Germinal center (tissue), 1 donor: ENCODE measurements around the gene TFRC.
"Not testable (repeated sequence)": the region's sequence is repeated elsewhere in the genome, so short reads cannot be mapped to it uniquely, and the experiment has no call there.

Experiments used
- DNase-seq: peaks from one replicate; pipeline ENCODE4 v3.0.0; 2012; ENCODE audit warnings: mixed read lengths, low spot score

Gene TFRC

DNA sequence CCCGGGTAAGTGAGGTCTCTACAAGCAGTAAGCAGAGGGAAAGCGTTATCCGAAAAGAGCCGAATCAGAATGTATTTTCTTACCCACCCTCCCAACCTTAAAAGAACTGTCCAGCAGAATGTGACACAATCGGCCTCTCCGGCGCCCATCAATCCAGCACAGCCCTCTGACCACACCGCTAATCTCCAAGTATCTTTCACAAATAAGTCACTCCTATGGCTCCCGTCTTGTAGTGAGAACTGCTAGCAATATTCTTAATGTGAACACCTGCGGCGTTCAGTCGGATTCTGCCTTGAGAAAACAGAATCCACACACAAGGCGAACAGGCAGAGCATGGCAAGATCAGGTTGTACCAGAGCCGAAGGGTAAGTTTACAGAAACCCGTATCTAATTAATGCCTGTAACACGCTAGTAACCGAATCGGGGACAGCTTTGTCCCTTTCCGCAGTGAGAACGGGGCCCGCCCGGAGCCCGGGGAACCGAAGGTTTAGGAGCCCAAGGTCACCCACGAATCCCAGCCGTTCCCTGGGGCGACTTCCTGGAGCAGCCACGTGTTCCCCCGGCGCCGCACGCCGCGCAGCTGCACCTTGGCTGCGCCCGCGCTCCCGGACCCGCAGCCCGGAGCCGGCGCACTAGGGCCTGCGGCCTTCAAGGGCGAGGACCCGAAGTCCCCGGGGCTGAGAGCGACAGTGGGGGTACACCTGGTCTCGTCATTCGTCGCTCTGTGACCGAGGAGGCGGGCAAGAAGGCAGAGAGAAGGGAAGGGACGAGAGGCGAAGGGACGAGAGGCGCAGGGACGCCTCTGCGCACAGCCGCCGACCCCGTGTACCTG lies 672 bp downstream of the TFRC start:
- peak; percentile 70 for DNase-seq

- not testable (repeated sequence) for DNase-seq
Measured at GRCh38 chr3:196080101-196080846, 1.6 kb downstream of the TFRC start.

GRCh38 chr3:196079682-196080081 lies 2.2 kb downstream of the TFRC start:
- no peak for DNase-seq

DNA sequence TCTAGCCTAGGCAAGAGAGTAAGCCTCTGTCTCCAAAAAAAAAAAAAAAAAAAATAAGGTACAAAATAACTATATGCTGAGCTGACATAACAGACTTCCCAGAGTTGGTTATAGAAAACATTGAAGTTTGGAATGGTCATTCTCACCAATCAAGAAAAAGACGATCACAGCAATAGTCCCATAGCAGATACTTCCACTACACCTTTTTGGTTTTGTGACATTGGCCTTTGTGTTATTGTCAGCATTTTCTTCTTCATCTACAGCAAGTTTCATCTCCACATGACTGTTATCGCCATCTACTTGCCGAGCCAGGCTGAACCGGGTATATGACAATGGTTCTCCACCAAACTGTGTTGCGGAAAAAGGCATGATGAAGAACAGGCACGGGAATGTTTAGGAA lies 6.9 kb downstream of the TFRC start:
- no peak for DNase-seq

DNA sequence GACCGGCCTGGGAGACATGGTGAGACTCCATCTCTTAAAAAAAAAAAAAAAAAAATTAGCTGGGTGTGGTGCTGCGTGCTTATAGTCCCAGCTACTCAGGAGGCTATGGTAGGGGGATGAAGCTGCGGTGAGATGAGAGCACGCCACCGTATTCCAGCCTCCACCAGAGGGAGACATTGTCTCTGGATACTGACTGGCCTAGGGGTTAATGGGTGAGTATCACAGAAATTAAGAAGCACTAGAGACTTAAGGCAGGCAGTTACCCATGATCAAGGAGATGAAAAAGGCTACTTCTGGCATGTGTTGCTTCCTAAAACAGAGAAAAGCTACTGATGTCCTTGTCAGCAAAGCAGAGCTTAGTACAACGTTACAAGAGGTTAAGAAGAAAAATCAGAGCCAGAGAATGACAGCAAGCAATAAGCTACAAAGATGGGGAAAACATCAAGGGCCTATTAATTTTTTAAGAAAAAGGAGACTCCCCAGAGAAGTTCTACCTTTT lies 8.6 kb downstream of the TFRC start:
- DNase-seq: peak; percentile 73

DNA sequence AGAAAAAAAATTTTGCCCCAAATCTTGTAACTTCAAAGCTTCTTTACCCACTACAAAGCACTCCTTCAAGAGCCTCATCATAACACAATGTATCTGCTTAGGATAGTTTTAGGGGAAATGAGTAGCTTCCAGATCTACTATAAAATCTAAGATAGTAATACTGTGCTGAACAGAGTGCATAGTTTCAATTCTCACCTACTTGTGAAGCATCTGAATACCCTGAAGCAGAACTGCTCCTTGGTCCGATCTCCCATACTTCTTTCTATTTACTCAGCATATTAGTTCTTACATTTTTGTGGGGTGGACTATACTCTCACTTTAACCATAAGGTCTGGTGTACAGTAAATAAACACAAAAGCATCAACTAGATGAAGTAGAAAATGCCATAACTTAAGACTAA lies 9.6 kb downstream of the TFRC start:
- no peak for DNase-seq

- not testable (repeated sequence) for DNase-seq
Measured at GRCh38 chr3:196068812-196069211, 13.1 kb downstream of the TFRC start.

GRCh38 chr3:196067439-196067838 lies 14.5 kb downstream of the TFRC start:
- no peak for DNase-seq

DNA sequence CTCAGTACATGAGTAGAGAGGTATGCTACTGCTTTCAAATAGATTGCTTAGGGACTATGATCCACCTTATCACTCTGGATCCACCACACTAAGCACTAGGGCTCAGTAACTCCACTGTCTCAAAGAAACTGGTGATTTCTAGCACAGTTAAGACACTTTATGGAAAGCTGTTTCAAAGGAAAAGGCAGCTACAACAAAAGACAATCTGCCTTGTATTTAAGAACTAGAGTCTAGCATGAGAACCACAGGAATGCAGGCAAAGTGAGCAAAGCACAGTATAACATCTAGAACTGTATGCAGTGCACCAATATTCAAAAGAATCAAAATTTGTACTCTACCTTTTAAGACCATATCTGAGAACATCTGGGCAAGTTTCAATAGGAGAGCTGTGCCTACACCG lies 17.9 kb downstream of the TFRC start:
- DNase-seq: no peak

DNA sequence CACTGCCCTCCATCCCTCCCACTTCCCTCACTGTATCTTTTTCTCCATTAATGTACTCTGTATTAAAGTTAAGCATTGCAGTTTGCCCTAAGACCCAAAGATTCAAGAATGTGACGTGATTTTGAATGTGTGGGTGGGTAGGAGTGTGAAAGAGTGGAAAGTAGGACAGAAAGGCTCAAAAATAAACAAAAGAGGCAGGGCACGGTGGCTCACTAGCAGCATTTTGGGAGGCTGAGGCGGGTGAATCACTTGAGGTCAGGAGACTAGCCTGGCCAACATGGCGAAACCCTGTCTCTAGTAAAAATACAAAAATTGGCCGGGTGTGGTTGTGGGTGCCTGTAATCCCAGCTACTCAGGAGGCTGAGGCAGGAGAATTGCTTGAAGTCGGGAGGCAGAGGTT lies 18.4 kb downstream of the TFRC start:
- DNase-seq: no peak

- no peak for DNase-seq
Measured at GRCh38 chr3:196063049-196063448, 18.8 kb downstream of the TFRC start.

GRCh38 chr3:196060834-196061233 lies 21.1 kb downstream of the TFRC start:
- no peak for DNase-seq

- DNase-seq: no peak
Measured at GRCh38 chr3:196057760-196058331, 24.0 kb downstream of the TFRC start.

GRCh38 chr3:196056371-196056770 lies 25.5 kb downstream of the TFRC start:
- DNase-seq: not testable (repeated sequence)

GRCh38 chr3:196055683-196056270 lies 26.1 kb downstream of the TFRC start:
- DNase-seq: no peak

- no peak for DNase-seq
Measured at GRCh38 chr3:196055240-196055639, 26.6 kb downstream of the TFRC start.

DNA sequence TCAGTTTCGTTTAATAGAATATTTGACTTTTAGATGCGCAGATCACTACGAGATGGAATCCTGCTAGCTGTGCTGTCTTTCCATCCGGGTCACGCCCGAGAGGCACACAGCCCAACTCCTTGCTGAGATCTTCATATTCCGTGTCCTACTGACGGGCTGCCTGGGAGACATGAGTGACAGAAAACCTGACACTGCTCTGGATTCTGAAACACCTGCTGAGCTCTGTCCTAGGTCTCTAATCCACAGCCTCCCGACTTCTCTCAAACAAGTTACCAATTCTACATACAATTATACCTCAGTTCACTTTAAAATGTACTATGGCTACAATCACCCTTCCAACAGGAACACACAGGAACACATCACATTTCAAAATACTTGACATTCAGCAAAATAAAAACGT lies 27.2 kb downstream of the TFRC start:
- no peak for DNase-seq

- no peak for DNase-seq
Measured at GRCh38 chr3:196053487-196053886, 28.4 kb downstream of the TFRC start.

- DNase-seq: no peak
Measured at GRCh38 chr3:196051282-196052076, 30.4 kb downstream of the TFRC start.

DNA sequence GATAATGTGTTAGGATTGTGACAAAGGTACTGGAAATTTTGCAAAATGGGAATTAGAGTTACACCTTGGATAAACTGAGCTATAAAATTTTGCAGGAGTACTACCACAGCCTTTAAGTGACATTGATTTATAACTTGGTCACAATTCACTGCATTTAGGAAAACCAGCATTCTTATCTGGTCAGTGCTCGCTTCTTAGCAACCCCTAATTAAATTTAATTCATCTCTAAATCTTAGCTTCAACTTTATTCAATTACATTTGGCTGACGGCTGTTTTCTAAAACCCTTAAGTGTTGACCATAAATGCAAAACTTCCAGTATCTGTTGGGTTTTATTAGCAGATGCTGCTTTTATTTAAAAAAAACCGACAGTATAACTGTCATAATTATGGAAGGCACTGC lies 31.3 kb downstream of the TFRC start:
- DNase-seq: no peak

DNA sequence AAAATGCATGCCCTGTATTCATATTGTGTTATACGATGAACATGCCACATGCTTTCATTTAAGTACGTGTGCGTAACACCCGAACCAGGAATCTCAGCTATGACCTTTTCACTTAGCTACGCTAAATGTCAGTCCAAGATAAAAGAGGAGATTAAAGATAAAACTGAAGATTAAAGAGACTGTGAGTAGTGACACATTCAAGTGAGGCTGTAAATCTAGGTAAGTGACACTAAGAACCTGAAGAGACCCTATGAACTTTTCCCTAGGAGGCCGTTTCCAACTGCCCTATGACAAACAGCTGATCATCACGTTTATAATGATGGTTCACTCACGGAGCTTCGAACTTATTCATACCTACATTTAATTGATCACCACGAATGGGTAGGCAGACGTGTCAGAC lies 32.2 kb downstream of the TFRC start:
- DNase-seq: no peak
